Hepatocyte (in vitro differentiated cells): ENCODE measurements around the gene ANO2.

Experiments used
- CTCF ChIP-seq: fragments of 200-600 bp; sonication (generic); IDR thresholded peaks from 2 replicates; pipeline ENCODE4 v1.5.1; 2016; ENCODE audit warnings: antibody characterized with exemption, mild to moderate bottlenecking; ENCODE audit not compliant: poor library complexity
- EZH2 ChIP-seq: fragments of 200-600 bp; sonication (generic); IDR thresholded peaks from 2 replicates; pipeline ENCODE4 v1.6.1; 2016; ENCODE audit warnings: antibody characterized with exemption, mild to moderate bottlenecking, borderline replicate concordance

- TF ChIP-seq CTCF, result no peak
- no peak for TF ChIP-seq EZH2
Observed at GRCh38 chr12:5881101-5881606, 63.9 kb downstream of the ANO2 start.
